ENCODE data around the gene DGKI. TPM values are rescaled to one million over a fixed set of nuclear protein-coding genes. Genes with fewer than 3 reads are reported as not detected.

DGKI gene
- total and polyA plus RNA-seq, 9 of the 15 experiments (the other 6 are each of a cell fraction or from before 2014, with no cell fraction given): 0.11 to 0.54 (median 0.15) TPM; not detected in 5

DNA sequence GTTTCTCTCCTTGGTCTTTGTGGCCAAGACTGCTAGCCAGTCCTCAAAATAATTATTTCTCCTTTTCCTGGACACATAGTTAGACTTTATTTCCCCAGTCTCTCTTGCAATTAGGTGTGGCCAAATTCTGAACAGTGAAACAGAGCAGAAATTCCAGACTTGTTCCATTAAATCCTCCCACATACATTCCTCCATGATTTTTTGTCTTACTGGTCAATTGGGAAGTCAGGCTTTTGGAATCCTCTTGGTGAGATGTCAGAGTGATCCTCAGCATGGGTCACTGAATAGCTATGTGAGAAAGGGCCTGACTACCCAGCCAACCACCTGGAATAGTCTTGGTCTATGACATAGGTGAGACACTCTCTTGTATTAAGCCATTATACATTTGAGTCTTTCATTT, 164.2 kb downstream of the DGKI start:
- ATAC-seq (no peak), DNase-seq (ENCODE audit: extremely low read depth in 1 of 4, low spot score in 3 of 4) (no peak), FAIRE-seq (no peak)
- Histone ChIP-seq H3K9me1 (ENCODE audit: control insufficient read depth, insufficient read depth, low read length) (no peaks in the 10 kb centered on the region), H3K27ac (ENCODE audit: extremely low read depth, low read depth, low read length) (no peak overlapping the region), H3K9me3 (replicated peaks; ENCODE audit: control insufficient read depth, insufficient read depth, low read depth, low read length) (no peaks in the 10 kb centered on the region), H3K4me2 (ENCODE audit: insufficient read depth, low read length) (no peak overlapping the region), H3K36me3 (ENCODE audit: control insufficient read depth, insufficient read depth, low read length) (no peaks in the 10 kb centered on the region), H2AFZ (ENCODE audit: low read depth, low read length) (no peak overlapping the region), H4K20me1 (replicated peaks; ENCODE audit: control insufficient read depth, insufficient read depth, low read length) (no peaks in the 10 kb centered on the region), H3K4me1 (replicated peaks in 1 of 2; ENCODE audit: control insufficient read depth in 2 of 2, insufficient read depth in 2 of 2, low read length in 2 of 2) (no peaks in the 10 kb centered on the region), H3K79me2 (ENCODE audit: control insufficient read depth, insufficient read depth, low read length) (no peaks in the 10 kb centered on the region), H3K4me3 (no peak overlapping the region), H3K27me3 (ENCODE audit: control insufficient read depth in 2 of 2, insufficient read depth in 2 of 2, low read length in 2 of 2) (peaks cover 0 to 6% of the 10 kb centered on the region in 2 experiments; a peak in 1 of 5 replicates), H3K9ac (ENCODE audit: insufficient read depth in 1 of 2, low read depth in 2 of 2, low read length in 2 of 2) (no peak overlapping the region)
- CTCF ChIA-PET (ENCODE audit: low intra/inter-chr PET ratio): interaction anchor here (0.6 to 0.7 kb wide), 2 partner anchors 12 to 955 kb away, joined by 3 to 4 read pairs; no protein-coding TSS in a partner anchor
- intact Hi-C loops (cut with micrococcal nuclease): no loop called here
- in situ Hi-C loops (cut with MboI): no loop called here
- POLR2A ChIA-PET: no interaction called here
- BruUV-seq (replicated peaks): no TSS peak
- no peak for TF ChIP-seq ZNF324 (CRISPR knock-in tag; IDR thresholded peaks at IDR 0.05)
- TF ChIP-seq, protein P1, sequence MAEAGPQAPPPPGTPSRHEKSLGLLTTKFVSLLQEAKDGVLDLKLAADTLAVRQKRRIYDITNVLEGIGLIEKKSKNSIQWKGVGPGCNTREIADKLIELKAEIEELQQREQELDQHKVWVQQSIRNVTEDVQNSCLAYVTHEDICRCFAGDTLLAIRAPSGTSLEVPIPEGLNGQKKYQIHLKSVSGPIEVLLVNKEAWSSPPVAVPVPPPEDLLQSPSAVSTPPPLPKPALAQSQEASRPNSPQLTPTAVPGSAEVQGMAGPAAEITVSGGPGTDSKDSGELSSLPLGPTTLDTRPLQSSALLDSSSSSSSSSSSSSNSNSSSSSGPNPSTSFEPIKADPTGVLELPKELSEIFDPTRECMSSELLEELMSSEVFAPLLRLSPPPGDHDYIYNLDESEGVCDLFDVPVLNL (CRISPR knock-in tag; IDR thresholded peaks at IDR 0.05; ENCODE audit: low read depth): no peak
- TF ChIP-seq, protein P2, sequence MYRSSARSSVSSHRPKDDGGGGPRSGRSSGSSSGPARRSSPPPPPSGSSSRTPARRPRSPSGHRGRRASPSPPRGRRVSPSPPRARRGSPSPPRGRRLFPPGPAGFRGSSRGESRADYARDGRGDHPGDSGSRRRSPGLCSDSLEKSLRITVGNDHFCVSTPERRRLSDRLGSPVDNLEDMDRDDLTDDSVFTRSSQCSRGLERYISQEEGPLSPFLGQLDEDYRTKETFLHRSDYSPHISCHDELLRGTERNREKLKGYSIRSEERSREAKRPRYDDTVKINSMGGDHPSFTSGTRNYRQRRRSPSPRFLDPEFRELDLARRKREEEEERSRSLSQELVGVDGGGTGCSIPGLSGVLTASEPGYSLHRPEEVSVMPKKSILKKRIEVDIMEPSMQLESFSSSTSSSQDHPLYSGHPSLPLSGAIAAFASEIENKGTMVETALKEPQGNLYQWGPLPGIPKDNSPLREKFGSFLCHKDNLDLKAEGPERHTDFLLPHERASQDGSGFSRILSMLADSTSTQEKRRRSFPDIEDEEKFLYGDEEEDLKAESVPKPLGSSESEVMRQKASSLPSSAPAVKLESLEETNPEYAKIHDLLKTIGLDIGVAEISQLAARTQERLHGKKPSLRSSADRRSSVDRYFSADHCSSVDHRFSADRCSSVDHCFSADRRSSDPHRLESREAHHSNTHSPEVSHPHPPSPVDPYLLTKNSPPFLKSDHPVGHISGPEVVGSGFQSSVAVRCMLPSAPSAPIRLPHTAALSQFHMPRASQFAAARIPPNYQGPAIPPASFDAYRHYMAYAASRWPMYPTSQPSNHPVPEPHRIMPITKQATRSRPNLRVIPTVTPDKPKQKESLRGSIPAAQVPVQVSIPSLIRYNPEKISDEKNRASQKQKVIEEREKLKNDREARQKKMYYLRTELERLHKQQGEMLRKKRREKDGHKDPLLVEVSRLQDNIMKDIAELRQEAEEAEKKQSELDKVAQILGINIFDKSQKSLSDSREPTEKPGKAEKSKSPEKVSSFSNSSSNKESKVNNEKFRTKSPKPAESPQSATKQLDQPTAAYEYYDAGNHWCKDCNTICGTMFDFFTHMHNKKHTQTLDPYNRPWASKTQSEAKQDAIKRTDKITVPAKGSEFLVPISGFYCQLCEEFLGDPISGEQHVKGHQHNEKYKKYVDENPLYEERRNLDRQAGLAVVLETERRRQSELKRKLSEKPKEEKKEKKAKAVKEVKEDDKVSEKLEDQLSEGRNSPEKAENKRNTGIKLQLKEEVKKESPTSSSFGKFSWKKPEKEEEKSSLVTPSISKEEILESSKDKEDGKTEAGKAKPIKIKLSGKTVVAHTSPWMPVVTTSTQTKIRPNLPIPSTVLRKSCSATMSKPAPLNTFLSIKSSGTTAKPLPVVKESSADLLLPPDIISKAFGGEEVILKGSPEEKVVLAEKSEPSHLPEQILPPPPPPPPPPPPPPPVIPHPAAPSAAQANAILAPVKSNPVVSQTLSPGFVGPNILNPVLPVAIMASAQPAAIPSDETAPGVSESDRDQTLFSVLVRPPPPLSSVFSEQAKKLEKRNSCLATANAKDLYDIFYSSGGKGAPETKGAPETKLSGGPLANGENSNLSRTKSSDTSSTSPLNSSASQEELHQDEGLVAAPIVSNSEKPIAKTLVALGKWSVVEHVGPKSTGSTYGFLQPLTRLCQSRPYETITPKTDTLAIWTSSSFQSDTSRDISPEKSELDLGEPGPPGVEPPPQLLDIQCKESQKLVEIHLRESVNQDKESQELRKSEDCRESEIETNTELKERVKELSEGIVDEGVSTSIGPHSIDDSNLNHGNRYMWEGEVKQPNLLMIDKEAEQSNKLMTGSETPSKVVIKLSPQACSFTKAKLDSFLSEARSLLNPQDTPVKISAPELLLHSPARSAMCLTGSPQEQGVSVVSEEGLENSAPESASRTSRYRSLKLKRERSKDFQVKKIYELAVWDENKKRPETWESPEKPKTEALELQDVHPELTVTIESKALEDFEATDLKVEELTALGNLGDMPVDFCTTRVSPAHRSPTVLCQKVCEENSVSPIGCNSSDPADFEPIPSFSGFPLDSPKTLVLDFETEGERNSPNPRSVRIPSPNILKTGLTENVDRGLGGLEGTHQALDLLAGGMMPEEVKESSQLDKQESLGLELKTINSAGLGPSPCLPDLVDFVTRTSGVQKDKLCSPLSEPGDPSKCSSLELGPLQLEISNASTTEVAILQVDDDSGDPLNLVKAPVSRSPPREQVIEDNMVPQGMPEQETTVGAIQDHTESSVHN (IDR thresholded peaks at IDR 0.05; ENCODE audit: borderline replicate concordance in 1 of 2, low read depth in 1 of 2): no peak
- no peak for TF ChIP-seq CBFA2T3 (IDR thresholded peaks at IDR 0.05)
- TF ChIP-seq MYC (IDR thresholded peaks at IDR 0.05; ENCODE audit: low read depth, low read length): no peak
- no peak for TF ChIP-seq MYC (CRISPR knock-in tag; IDR thresholded peaks at IDR 0.05; ENCODE audit: borderline replicate concordance, low read depth)
- TF ChIP-seq MTF1 (CRISPR knock-in tag; IDR thresholded peaks at IDR 0.05; ENCODE audit: borderline replicate concordance): no peak
- TF ChIP-seq CREBBP (IDR thresholded peaks at IDR 0.05; ENCODE audit: low read depth, low read length): no peak
- no peak for TF ChIP-seq GTF2F1 (IDR thresholded peaks at IDR 0.05; ENCODE audit: low read depth, low read length)
- TF ChIP-seq NFXL1 (CRISPR knock-in tag; IDR thresholded peaks at IDR 0.05): no peak
- TF ChIP-seq MTA1 (IDR thresholded peaks at IDR 0.05; ENCODE audit: borderline replicate concordance): no peak
- no peak for TF ChIP-seq HLTF (IDR thresholded peaks at IDR 0.05)
- no peak for TF ChIP-seq ZC3H11A (IDR thresholded peaks at IDR 0.05; ENCODE audit: low read depth, low read length)
- no peak for TF ChIP-seq HDAC6 (IDR thresholded peaks at IDR 0.05; ENCODE audit: low read depth, low read length)
- TF ChIP-seq RBM22 (IDR thresholded peaks at IDR 0.05; ENCODE audit: low read depth, low read length, poor library complexity, severe bottlenecking): no peak
